Common myeloid progenitor, CD34-positive (primary cell): ENCODE data around the gene HOXC12.
A peak's percentile ranks its signal among the peaks of the same experiment; 100 is the strongest.

Experiments used
- CTCF ChIA-PET: fragments of 350-600 bp; sonication (Branson Sonifier 250); formaldehyde crosslinking; loops from one replicate; lab custom pipeline; 2021; ENCODE audit warnings: antibody characterized with exemption; lab: Charles Lee
- POLR2A ChIA-PET: fragments of 350-600 bp; sonication (Branson Sonifier 250); formaldehyde crosslinking; loops from one replicate; lab custom pipeline; 2021; ENCODE audit warnings: antibody characterized with exemption; lab: Charles Lee
- DNase-seq, 3 donors: peaks; one replicate each; pipeline versions ENCODE4 v3.0.0 to v3.0.0-alpha.2; 2013
- H3K27ac ChIP-seq, 2 experiments: 1 replicate in 1 of 2; 2 replicates in 1 of 2; pipeline ENCODE4 v1.7.0; 2013; ENCODE audit warnings: inconsistent platforms in 2 of 2, low read length in 2 of 2, mild to moderate bottlenecking in 2 of 2, low read depth in 1 of 2, moderate library complexity in 1 of 2; ENCODE audit not compliant: severe bottlenecking in 2 of 2, insufficient read depth in 1 of 2, poor library complexity in 1 of 2
- H3K27me3 ChIP-seq, 5 experiments: replicated peaks in 2 of 5; 1 replicate in 3 of 5; 2 replicates in 2 of 5; pipeline versions ENCODE4 v1.6.1 to v1.7.0; 2013; ENCODE audit warnings: low read length in 4 of 5, mild to moderate bottlenecking in 2 of 5, moderate library complexity in 2 of 5, inconsistent platforms in 1 of 5; ENCODE audit not compliant: insufficient read depth in 5 of 5, control insufficient read depth in 4 of 5
- H3K36me3 ChIP-seq, 4 experiments: 1 replicate in 2 of 4; 2 replicates in 2 of 4; pipeline versions ENCODE4 v1.6.1 to v1.7.0; 2013; ENCODE audit warnings: low read length in 3 of 4, control low read depth in 1 of 4, mild to moderate bottlenecking in 1 of 4; ENCODE audit not compliant: control insufficient read depth in 4 of 4, insufficient read depth in 4 of 4
- H3K4me1 ChIP-seq, 4 experiments: 1 replicate in 3 of 4; 2 replicates in 1 of 4; pipeline versions ENCODE4 v1.6.1 to v1.7.1; 2013; ENCODE audit warnings: low read length in 3 of 4, mild to moderate bottlenecking in 3 of 4, control low read depth in 1 of 4, inconsistent platforms in 1 of 4, moderate library complexity in 1 of 4; ENCODE audit not compliant: control insufficient read depth in 4 of 4, insufficient read depth in 4 of 4; ENCODE audit errors: control extremely low read depth in 1 of 4
- H3K4me3 ChIP-seq, 7 experiments: 1 replicate in 4 of 7; 2 replicates in 3 of 7; pipeline versions ENCODE4 v1.5.1 to v1.7.0; 2013; ENCODE audit warnings: mild to moderate bottlenecking in 7 of 7, low read length in 6 of 7, moderate library complexity in 6 of 7, inconsistent platforms in 2 of 7, low read depth in 2 of 7, control low read depth in 1 of 7; ENCODE audit not compliant: insufficient read depth in 4 of 7, control insufficient read depth in 1 of 7; ENCODE audit errors: extremely low read depth in 1 of 7
- H3K9me3 ChIP-seq, 5 experiments: 1 replicate in 4 of 5; 2 replicates in 1 of 5; pipeline versions ENCODE4 v1.6.1 to v1.7.1; 2013; ENCODE audit warnings: low read length in 4 of 5, mild to moderate bottlenecking in 2 of 5, inconsistent platforms in 1 of 5, low read depth in 1 of 5, moderate library complexity in 1 of 5; ENCODE audit not compliant: control insufficient read depth in 4 of 5, insufficient read depth in 2 of 5; ENCODE audit errors: control extremely low read depth in 1 of 5
- WGBS: methylation state at CpG from one replicate; pipeline ENCODE4 v1.1.5; 2013; ENCODE audit not compliant: insufficient coverage; 5-methylcytosine and 5-hydroxymethylcytosine counted together

Gene HOXC12

GRCh38 chr12:53999559-54000115 is 44.9 kb downstream of the HOXC12 start:
- H3K27me3 ChIP-seq: peaks cover 3 to 100% (median 61%) of the 10 kb centered on the region in 5 experiments
- DNase-seq: no peak
- no peak overlapping the region for H3K4me3 ChIP-seq
- H3K36me3 ChIP-seq: no peaks in the 10 kb centered on the region
- H3K4me1 ChIP-seq: peaks cover 0 to 28% (median 14%) of the 10 kb centered on the region in 4 experiments
- CTCF ChIA-PET: interaction anchor here (1.2 to 7.5 kb wide), 5 partner anchors 8 to 206 kb away, joined by 3 to 46 read pairs (median 6); partner anchors contain the start of gene HOXC10
- H3K27ac ChIP-seq: peak overlapping the region in 1 of 2 experiments; percentile 58
- POLR2A ChIA-PET: no interaction called here
- WGBS: 2% methylated on average over 25 of the region's 35 CpGs
- H3K9me3 ChIP-seq: no peaks in the 10 kb centered on the region

DNA sequence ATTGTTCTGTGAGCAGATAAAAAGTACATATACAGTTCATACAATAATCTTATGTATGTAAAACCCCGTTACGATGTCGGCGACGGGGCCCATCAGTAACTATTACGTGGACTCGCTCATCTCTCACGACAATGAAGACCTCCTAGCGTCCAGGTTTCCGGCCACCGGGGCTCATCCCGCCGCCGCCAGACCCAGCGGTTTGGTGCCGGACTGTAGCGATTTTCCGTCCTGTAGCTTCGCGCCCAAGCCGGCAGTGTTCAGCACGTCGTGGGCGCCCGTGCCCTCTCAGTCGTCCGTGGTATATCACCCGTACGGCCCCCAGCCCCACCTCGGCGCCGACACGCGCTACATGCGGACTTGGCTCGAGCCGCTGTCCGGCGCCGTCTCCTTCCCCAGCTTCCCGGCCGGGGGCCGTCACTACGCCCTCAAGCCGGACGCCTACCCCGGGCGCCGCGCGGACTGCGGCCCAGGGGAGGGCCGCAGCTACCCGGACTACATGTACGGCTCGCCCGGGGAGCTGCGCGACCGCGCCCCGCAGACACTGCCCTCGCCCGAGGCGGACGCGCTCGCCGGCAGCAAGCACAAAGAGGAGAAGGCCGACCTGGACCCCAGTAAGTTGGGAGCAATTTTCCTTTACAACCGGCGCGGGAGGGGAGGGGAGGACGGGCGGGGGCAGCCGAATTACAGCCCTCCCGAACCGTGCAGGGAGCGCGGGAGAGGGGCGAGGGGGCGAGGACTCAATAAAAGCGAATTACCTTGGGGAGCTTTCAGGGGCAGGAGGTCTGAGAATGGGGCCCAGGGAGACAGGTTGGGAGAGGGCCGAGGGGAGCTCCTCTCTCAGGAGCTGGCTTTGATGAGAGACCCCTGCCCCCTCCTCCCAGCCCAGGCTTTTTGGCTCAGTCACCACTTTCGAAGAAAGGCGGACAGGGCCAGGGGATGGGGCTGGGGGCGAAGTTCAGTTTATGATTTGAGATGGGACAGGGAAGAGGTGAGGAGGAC is 45.7 kb downstream of the HOXC12 start, which contains the start of gene HOXC9:
HOXC9 (plus strand) TSS at position 46 of the 999 bp plus-strand sequence; CDS start at position 74, 28 bp downstream.
- peak within 1 kb of the TSS in 1 of 7 experiments; percentile 16 for H3K4me3 ChIP-seq

DNA sequence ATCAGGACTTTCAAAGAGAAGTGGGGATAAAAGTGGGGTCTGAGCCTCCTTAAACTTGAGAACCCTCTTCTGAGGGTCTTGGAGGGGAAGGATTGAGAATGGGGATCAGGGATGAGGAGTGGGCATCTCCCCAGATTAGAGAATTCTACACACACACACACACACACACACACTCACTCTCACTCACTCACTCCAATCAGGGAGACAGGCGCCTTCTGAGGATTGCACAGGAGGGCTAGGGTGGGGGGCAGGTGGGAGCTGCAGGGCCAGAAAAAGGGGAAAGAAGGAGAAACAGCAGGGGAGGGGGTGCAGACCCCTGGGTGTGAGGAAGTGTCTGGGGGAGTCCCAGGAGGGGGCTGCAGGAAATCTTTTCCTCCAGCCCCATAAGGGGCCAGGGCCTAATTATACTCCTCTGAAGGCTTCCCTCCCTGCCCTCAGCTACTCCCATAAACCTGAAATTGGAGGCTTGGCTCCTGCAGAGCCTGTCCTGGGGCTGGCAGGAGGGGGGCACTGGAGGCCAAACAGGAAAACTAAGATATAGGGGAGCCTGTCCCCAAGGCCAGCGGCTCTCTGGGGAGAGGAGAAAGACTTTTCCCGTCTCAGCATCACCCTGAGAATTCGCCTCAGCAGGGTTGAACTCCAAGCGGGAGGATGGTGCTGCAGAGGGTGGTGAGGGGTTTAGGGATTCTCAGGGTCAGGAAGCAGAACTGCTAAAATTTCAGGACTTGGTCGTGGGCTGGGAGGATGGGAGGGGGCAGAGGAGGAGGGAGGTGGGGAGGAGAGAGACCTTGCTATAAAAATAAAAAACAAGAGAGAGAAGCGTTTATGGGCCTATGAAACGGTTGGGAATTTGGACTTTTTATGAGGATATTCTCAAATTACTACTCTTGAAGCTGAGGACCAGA is 46.8 kb downstream of the HOXC12 start:
- H3K27ac ChIP-seq: no peak overlapping the region
- ChIA-PET CTCF (interaction anchor here (0.8 to 7.5 kb wide), 8 partner anchors 10 to 215 kb away, joined by 3 to 101 read pairs (median 6); partner anchors contain the start of gene HOXC10), POLR2A (no interaction called here)
- H3K4me3 ChIP-seq: no peak overlapping the region
- no peaks in the 10 kb centered on the region for H3K9me3 ChIP-seq
- H3K4me1 ChIP-seq: peaks cover 0 to 17% (median 10%) of the 10 kb centered on the region in 4 experiments
- H3K36me3 ChIP-seq: no peaks in the 10 kb centered on the region
- WGBS: 33% methylated on average over 7 of the region's 8 CpGs
- H3K27me3 ChIP-seq: peaks cover 3 to 100% (median 58%) of the 10 kb centered on the region in 5 experiments
- no peak for DNase-seq

More for the DNA sequence above, 45.7 kb downstream of the HOXC12 start, which contains the start of gene HOXC9:
- H3K9me3 ChIP-seq: no peaks in the 10 kb centered on the region
- ChIA-PET CTCF (interaction anchor here (0.9 to 7.5 kb wide), 6 partner anchors 9 to 205 kb away, joined by 3 to 46 read pairs (median 5); partner anchors contain the start of gene HOXC10), POLR2A (interaction anchor here (0.6 kb wide), 1 partner anchor 14 kb away, joined by 3 read pairs; no protein-coding TSS in a partner anchor)
- peaks cover 0 to 21% (median 9%) of the 10 kb centered on the region in 4 experiments for H3K4me1 ChIP-seq
- DNase-seq: no peak
- H3K27ac ChIP-seq: peak within 1 kb of the TSS in 1 of 2 experiments; percentile 58
- peaks cover 3 to 100% (median 63%) of the 10 kb centered on the region in 5 experiments for H3K27me3 ChIP-seq
- H3K36me3 ChIP-seq: no peaks in the 10 kb centered on the region
- 3% methylated on average over 78 of the region's 87 CpGs for WGBS

DNA sequence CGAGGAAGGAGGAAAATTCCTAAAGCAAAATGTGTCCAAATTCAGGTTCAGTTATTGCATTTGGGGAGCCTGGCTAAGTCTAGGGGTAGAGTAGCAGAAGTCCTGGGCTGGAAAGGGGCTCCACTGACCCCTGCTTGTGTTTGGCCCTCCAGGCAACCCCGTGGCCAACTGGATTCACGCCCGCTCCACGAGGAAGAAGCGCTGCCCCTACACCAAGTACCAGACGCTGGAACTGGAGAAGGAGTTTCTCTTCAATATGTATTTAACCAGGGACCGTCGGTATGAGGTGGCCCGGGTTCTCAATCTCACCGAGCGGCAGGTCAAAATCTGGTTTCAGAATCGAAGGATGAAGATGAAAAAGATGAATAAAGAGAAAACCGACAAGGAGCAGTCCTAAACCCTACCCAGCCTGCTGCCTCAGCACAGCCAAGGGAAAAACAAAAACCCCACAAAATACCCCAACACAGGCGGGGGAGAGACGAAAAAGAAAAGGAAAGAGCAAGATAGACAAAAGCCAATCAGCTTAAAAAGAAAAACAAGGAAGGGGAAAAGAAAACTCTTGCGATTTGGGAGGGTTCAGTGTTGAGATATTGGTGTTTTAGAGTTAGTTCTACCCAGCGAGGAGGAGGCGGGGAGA is 47.7 kb downstream of the HOXC12 start:
- WGBS: 38% methylated on average over 11 of the region's 19 CpGs
- no peak overlapping the region for H3K4me3 ChIP-seq
- POLR2A ChIA-PET: no interaction called here
- peaks cover 0 to 19% (median 11%) of the 10 kb centered on the region in 4 experiments for H3K4me1 ChIP-seq
- peaks cover 6 to 100% (median 60%) of the 10 kb centered on the region in 5 experiments for H3K27me3 ChIP-seq
- CTCF ChIA-PET: interaction anchor here (0.9 to 7.5 kb wide), 8 partner anchors 11 to 205 kb away, joined by 3 to 101 read pairs (median 4); partner anchors contain the start of gene HOXC10
- no peaks in the 10 kb centered on the region for H3K9me3 ChIP-seq
- no peaks in the 10 kb centered on the region for H3K36me3 ChIP-seq
- no peak overlapping the region for H3K27ac ChIP-seq
- DNase-seq: no peak

- ChIA-PET POLR2A (no interaction called here), CTCF (interaction anchor here (1.0 to 7.5 kb wide), 8 partner anchors 12 to 205 kb away, joined by 3 to 101 read pairs (median 4); partner anchors contain the start of gene HOXC10)
- Histone ChIP-seq H3K4me3 (no peak overlapping the region), H3K27me3 (peaks cover 12 to 100% (median 66%) of the 10 kb centered on the region in 5 experiments), H3K36me3 (no peaks in the 10 kb centered on the region), H3K27ac (no peak overlapping the region), H3K9me3 (no peaks in the 10 kb centered on the region), H3K4me1 (peaks cover 0 to 19% (median 11%) of the 10 kb centered on the region in 4 experiments)
- 23% methylated on average over 9 of the region's 19 CpGs for WGBS
- DNase-seq: no peak
These were observed 48.2 kb downstream of the HOXC12 start for GRCh38 chr12:54002915-54003389.
